OCI-LY7 (cell line): Measurements from ENCODE around the gene FIGNL1. TPM values are rescaled to one million over a fixed set of nuclear protein-coding genes. Genes with fewer than 3 reads are reported as not detected.

Experiments
- BruUV-seq: library from RNA; stranded (reverse); fragments of 400-500 nt; replicated peaks from 2 replicates; lab custom pipeline; 2021; lab: Mats Ljungman, UMichigan
- CTCF ChIA-PET: fragments of 300-600 bp; sonication (Branson Sonifier 250); formaldehyde crosslinking; loops from one replicate; lab custom pipeline; 2022; ENCODE audit warnings: antibody characterized with exemption; ENCODE audit not compliant: unreplicated experiment; lab: Charles Lee
- POLR2A ChIA-PET: fragments of 300-600 bp; sonication (Branson Sonifier 250); formaldehyde crosslinking; loops from one replicate; lab custom pipeline; 2022; ENCODE audit warnings: antibody characterized with exemption; lab: Charles Lee
- DNase-seq: peaks from one replicate; pipeline ENCODE4 v3.0.0-alpha.2; 2015; ENCODE audit warnings: low spot score
- H2AFZ ChIP-seq: fragments of 200-600 bp; sonication (generic), shearing (Covaris generic); 2 replicates; pipeline ENCODE4 v1.6.1; 2014; ENCODE audit warnings: mild to moderate bottlenecking, antibody characterized with exemption, low read length, moderate library complexity
- H3K27ac ChIP-seq: fragments of 200-600 bp; sonication (generic); 2 replicates; pipeline ENCODE4 v1.5.1; 2014; ENCODE audit warnings: mixed run types, low read depth, mild to moderate bottlenecking, moderate library complexity, low read length, inconsistent platforms; ENCODE audit not compliant: poor library complexity, severe bottlenecking
- H3K36me3 ChIP-seq: fragments of 200-600 bp; sonication (generic); 2 replicates; pipeline ENCODE4 v1.6.1; 2014; ENCODE audit warnings: mild to moderate bottlenecking, antibody characterized with exemption, low read length, moderate library complexity, mixed read lengths; ENCODE audit not compliant: insufficient read depth
- H3K4me1 ChIP-seq: fragments of 200-600 bp; sonication (generic); 2 replicates; pipeline ENCODE4 v1.5.1; 2014; ENCODE audit warnings: mild to moderate bottlenecking, low read length; ENCODE audit not compliant: insufficient read depth, poor library complexity, severe bottlenecking
- H3K4me2 ChIP-seq: fragments of 200-600 bp; sonication (generic); 2 replicates; pipeline ENCODE4 v1.6.1; 2014; ENCODE audit warnings: mild to moderate bottlenecking, low read length
- H3K4me3 ChIP-seq: fragments of 200-600 bp; sonication (generic); 2 replicates; pipeline ENCODE4 v1.5.1; 2014; ENCODE audit warnings: mild to moderate bottlenecking, low read depth, low read length; ENCODE audit not compliant: poor library complexity, severe bottlenecking
- H3K79me2 ChIP-seq: fragments of 200-600 bp; sonication (generic); 2 replicates; pipeline ENCODE4 v1.6.1; 2016; ENCODE audit warnings: low read depth, mild to moderate bottlenecking, low read length, moderate library complexity, mixed read lengths; ENCODE audit not compliant: insufficient read depth
- H3K9me2 ChIP-seq: fragments of 200-600 bp; sonication (generic); 2 replicates; pipeline ENCODE4 v1.6.1; 2016; ENCODE audit warnings: mild to moderate bottlenecking, low read length, mixed read lengths; ENCODE audit not compliant: insufficient read depth
- H3K9me3 ChIP-seq: fragments of 200-600 bp; sonication (generic); 2 replicates; pipeline ENCODE4 v1.6.1; 2014; ENCODE audit warnings: mild to moderate bottlenecking, mixed run types, low read length, mixed read lengths
- H4K20me1 ChIP-seq: fragments of 200-600 bp; sonication (generic); 2 replicates; pipeline ENCODE4 v1.6.1; 2014; ENCODE audit warnings: mild to moderate bottlenecking, antibody characterized with exemption, low read length, moderate library complexity, mixed read lengths; ENCODE audit not compliant: insufficient read depth
- EZH2phosphoT487 ChIP-seq: fragments of 200-600 bp; sonication (generic); IDR thresholded peaks from 2 replicates; pipeline ENCODE4 v1.6.1; 2018; ENCODE audit warnings: low read depth, borderline replicate concordance, mild to moderate bottlenecking, mixed run types, antibody characterized with exemption, low read length, moderate library complexity, mixed read lengths
- intact Hi-C: fragments of 100-400 bp; cut with micrococcal nuclease; formaldehyde crosslinking; loops from one replicate; pipeline ENCODE4 v1.10.0; 2022; ENCODE audit not compliant: unreplicated experiment
- total RNA-seq, 2 experiments: library from RNA; depleted of rRNA in 1 of 2; stranded (reverse); fragments of >200 nt in 1 of 2; shearing (Covaris generic) in 1 of 2; gene quantifications; 2 replicates each; pipeline ENCODE4 v1.2.3, GENCODE V29; 2014 to 2022
- TF ChIP-seq, protein P1 (sequence below): fragments of 200-600 bp; sonication (generic); conservative IDR thresholded peaks from 2 replicates; pipeline ENCODE4 v1.5.1; 2014; ENCODE audit warnings: mild to moderate bottlenecking, antibody characterized with exemption, low read length, moderate library complexity, mixed read lengths

FIGNL1 gene
- total RNA-seq, 2 experiments from 2014 or later = 41.5 to 55.6 TPM

DNA sequence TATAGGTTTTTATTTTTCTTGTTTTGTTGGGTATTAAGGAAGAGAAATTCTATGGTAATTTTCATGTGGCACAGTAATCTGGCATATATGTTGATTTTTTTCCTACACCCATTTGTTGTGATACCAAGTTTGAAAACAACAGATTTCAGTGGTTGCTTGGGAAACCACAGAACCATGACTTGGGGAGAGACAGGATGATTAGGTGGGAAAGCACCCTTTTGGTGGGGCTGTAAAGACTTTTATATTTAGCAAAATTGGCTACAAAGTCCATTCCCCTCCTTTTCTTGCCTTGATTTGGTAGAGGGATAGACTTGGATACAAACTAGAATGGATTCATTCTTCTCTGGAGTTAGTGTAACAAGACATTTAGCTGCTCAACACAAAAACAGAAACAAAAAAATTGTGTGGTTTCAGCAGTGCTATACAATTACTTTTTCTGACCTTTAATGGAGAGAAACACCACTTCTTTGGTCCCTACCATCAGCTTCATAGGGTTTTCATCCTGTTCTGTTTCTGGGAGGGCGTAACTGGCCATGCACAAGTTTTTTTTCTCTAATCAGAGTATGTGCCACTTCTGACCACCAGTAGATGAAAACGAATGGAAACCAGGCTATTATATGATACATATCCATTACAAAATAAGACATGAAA is 52.7 kb downstream of the FIGNL1 start:
- TF ChIP-seq EZH2phosphoT487 = no peak
- TF ChIP-seq, protein P1, sequence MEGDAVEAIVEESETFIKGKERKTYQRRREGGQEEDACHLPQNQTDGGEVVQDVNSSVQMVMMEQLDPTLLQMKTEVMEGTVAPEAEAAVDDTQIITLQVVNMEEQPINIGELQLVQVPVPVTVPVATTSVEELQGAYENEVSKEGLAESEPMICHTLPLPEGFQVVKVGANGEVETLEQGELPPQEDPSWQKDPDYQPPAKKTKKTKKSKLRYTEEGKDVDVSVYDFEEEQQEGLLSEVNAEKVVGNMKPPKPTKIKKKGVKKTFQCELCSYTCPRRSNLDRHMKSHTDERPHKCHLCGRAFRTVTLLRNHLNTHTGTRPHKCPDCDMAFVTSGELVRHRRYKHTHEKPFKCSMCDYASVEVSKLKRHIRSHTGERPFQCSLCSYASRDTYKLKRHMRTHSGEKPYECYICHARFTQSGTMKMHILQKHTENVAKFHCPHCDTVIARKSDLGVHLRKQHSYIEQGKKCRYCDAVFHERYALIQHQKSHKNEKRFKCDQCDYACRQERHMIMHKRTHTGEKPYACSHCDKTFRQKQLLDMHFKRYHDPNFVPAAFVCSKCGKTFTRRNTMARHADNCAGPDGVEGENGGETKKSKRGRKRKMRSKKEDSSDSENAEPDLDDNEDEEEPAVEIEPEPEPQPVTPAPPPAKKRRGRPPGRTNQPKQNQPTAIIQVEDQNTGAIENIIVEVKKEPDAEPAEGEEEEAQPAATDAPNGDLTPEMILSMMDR = no peak
- BruUV-seq = no TSS peak
- CTCF ChIA-PET = no interaction called here
- Histone ChIP-seq H2AFZ (no peak overlapping the region), H3K9me3 (no peaks in the 10 kb centered on the region), H3K27ac (no peak overlapping the region), H3K4me1 (peaks cover 11% of the 10 kb centered on the region), H3K4me2 (no peak overlapping the region), H3K4me3 (no peak overlapping the region), H3K36me3 (peaks cover 96% of the 10 kb centered on the region), H4K20me1 (no peaks in the 10 kb centered on the region), H3K9me2 (no peaks in the 10 kb centered on the region), H3K79me2 (peaks cover 4% of the 10 kb centered on the region; the same call in 1 of the 2 replicates)
- DNase-seq = no peak
- intact Hi-C loops = no loop called here
- POLR2A ChIA-PET = interaction anchor here (2.1 kb wide), 1 partner anchor 12 kb away, joined by 6 read pairs; no protein-coding TSS in a partner anchor

DNA sequence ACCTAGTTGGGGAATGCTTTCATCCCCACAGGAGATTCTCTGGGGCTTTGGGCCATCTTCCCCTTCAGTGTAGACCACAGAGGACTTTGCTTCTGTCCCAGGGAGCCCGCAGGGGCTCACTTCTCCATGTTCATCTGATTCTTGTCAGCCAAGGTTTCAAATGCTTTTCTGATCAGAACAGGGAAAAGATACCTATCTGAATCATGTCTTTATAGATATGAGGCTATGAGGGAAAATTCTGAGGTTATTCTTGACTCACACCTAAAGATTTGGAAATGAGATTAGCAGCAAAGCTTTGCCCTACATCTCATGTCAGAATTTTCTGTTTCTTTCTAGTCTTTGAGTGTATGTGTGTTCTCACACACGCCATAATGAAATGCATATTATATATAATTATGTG is 53.3 kb downstream of the FIGNL1 start:
- TF ChIP-seq, protein P1 = no peak
- no peak for TF ChIP-seq EZH2phosphoT487
- DNase-seq = no peak
- intact Hi-C loops = loop anchor here (1.0 kb wide), 1 partner anchor 9 kb away; no protein-coding TSS in a partner anchor
- H3K9me2 ChIP-seq = no peaks in the 10 kb centered on the region
- H3K4me3 ChIP-seq = no peak overlapping the region
- peaks cover 4% of the 10 kb centered on the region; the same call in 1 of the 2 replicates for H3K79me2 ChIP-seq
- H4K20me1 ChIP-seq = no peaks in the 10 kb centered on the region
- H3K36me3 ChIP-seq = peaks cover 96% of the 10 kb centered on the region
- BruUV-seq = no TSS peak
- no peak overlapping the region for H3K4me2 ChIP-seq
- ChIA-PET CTCF (no interaction called here), POLR2A (interaction anchor here (2.1 kb wide), 1 partner anchor 11 kb away, joined by 6 read pairs; no protein-coding TSS in a partner anchor)
- no peak overlapping the region for H2AFZ ChIP-seq
- peaks cover 11% of the 10 kb centered on the region for H3K4me1 ChIP-seq
- no peak overlapping the region for H3K27ac ChIP-seq
- H3K9me3 ChIP-seq = no peaks in the 10 kb centered on the region

DNA sequence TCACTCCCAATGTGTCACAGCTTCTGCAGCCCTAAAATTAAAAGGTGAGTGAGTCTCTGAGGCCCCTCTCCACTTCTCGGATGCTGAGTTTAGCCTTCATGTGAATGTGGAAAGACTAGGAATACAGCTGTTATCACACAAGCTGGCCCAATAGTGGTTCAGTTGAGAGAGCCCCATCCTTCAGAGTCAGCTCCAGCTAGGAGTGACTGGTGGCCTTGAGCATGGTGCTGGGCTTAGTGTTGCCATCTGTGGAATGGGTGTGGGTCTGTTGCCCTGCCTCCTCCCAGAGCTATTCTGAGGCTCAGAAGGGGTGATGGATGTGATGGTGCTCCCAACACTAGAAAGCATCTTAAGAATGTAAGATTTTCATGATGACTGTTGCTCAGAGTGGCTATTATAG is 55.8 kb downstream of the FIGNL1 start:
- intact Hi-C loops = no loop called here
- Histone ChIP-seq H3K4me3 (no peak overlapping the region), H3K4me2 (no peak overlapping the region), H3K9me3 (no peaks in the 10 kb centered on the region), H3K9me2 (no peaks in the 10 kb centered on the region), H4K20me1 (no peaks in the 10 kb centered on the region), H3K79me2 (peaks cover 4% of the 10 kb centered on the region; the same call in 1 of the 2 replicates), H2AFZ (no peak overlapping the region), H3K27ac (no peak overlapping the region), H3K36me3 (peaks cover 97% of the 10 kb centered on the region), H3K4me1 (peaks cover 11% of the 10 kb centered on the region)
- no peak for DNase-seq
- no TSS peak for BruUV-seq
- ChIA-PET CTCF (no interaction called here), POLR2A (no interaction called here)
- no peak for TF ChIP-seq EZH2phosphoT487
- TF ChIP-seq, protein P1 = no peak
